ENCODE data around the gene CALHM3.
"Not testable (repeated sequence)": the region's sequence is repeated elsewhere in the genome, so short reads cannot be mapped to it uniquely, and the experiment has no call there.

Gene CALHM3

DNA sequence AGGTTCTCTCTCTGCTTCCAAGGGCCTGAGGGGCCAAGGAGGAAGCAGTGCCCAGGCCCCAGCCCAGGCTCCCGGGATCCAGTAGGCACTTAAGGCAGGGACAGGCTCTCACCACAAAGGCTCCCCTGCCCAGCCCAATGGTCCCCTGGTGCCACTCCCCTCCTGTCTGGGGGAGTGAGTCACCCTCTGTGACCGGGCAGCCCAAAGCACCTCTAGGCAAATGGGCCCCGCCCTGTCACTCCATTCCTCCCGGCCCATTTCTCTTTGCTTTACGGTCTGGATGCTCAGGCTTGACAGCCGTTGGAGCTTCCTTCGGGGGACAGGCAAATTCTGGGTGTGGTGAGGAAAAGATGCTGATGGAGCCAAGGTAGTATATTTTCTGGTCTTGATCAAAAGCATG lies at the start of gene CALHM3:
Gene CALHM3 (minus strand): TSS at position 106 of the 400 bp plus-strand sequence. CDS start 208 bp downstream, outside the sequence.
- no peak for DNase-seq (ENCODE audit: low read depth in 1 of 2, low spot score in 1 of 2)
- no peak for TF ChIP-seq JUND (IDR thresholded peaks at IDR 0.05; ENCODE audit: low read depth)
- in situ Hi-C loops (cut with HindIII; ENCODE audit: low pct_unique_long_range_greater_than_20kb, low sequenced_read_pairs) = no loop called here

DNA sequence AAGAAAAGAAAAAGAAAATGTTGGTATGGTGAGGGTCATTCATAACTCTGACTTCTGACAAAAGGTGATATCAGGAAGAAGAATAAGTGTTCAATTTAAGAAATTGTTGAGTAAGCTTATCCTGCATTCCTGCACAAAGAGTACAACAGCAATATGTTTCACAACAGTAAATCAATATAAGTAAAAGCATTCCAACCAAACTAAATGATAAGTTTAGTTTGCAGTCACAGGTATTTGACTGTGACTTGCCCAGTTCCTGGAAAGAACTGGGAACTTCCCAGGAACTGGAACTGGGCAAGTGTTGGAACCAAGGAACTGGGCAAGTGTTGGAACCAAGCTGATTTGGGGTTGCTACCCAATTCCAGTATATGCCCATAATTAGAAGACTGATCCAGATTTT lies 49.5 kb upstream of the CALHM3 start:
- in situ Hi-C loops (cut with HindIII; ENCODE audit: low pct_unique_long_range_greater_than_20kb, low sequenced_read_pairs) = no loop called here
- DNase-seq (ENCODE audit: low read depth in 1 of 2, low spot score in 1 of 2) = no peak
- TF ChIP-seq JUND (IDR thresholded peaks at IDR 0.05; ENCODE audit: low read depth) = no peak

- DNase-seq (ENCODE audit: low read depth in 1 of 2, low spot score in 1 of 2); in situ Hi-C loops (cut with HindIII; ENCODE audit: low pct_unique_long_range_greater_than_20kb, low sequenced_read_pairs): not testable (repeated sequence)
These were observed 48.4 kb upstream of the CALHM3 start for GRCh38 chr10:103527476-103527875.

DNA sequence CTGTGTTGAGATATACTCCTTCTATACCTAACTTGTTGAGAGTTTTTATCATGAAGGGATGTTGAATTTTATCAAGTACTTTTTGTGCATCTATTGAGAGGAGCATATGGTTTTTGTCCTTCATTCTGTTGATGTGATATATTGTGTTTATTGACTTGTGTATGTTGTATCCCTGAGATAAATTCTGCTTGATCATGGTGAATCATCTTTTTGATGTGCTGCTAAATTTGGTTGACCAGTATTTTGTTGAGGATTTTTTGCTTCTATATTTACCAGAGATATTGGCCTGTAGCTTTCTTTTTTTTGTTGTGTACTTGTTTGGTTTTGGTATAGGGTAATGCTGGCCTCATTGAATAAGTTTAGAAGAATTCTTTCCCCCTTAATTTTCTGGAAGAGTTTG lies 46.9 kb upstream of the CALHM3 start:
- TF ChIP-seq JUND (IDR thresholded peaks at IDR 0.05; ENCODE audit: low read depth) = no peak
- in situ Hi-C loops (cut with HindIII; ENCODE audit: low pct_unique_long_range_greater_than_20kb, low sequenced_read_pairs) = no loop called here
- no peak for DNase-seq (ENCODE audit: low read depth in 1 of 2, low spot score in 1 of 2)

DNA sequence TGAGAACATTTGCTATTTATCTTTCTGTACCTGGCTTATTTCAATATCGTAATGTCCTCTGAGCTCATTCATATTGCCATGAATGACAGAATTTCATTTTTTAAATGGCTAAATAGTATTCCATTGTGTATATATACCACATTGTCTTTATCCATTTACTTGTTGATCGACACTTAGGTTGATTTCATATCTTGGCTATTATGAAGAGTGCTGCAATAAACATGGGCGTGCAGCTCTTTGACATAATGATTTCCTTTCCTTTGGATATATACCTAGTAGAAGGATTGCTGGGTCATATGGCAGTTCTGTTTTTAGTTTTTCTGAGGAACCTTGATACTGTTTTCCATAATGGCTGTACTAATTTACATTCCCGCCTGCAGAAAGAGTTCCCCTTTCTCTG lies 44.6 kb upstream of the CALHM3 start:
- no peak for TF ChIP-seq JUND (IDR thresholded peaks at IDR 0.05; ENCODE audit: low read depth)
- DNase-seq (ENCODE audit: low read depth in 1 of 2, low spot score in 1 of 2) = no peak
- in situ Hi-C loops (cut with HindIII; ENCODE audit: low pct_unique_long_range_greater_than_20kb, low sequenced_read_pairs) = no loop called here

GRCh38 chr10:103522006-103522405 lies 43.0 kb upstream of the CALHM3 start:
- DNase-seq (ENCODE audit: low read depth in 1 of 2, low spot score in 1 of 2); in situ Hi-C loops (cut with HindIII; ENCODE audit: low pct_unique_long_range_greater_than_20kb, low sequenced_read_pairs): not testable (repeated sequence)

- no peak for TF ChIP-seq JUND (IDR thresholded peaks at IDR 0.05; ENCODE audit: low read depth)
- in situ Hi-C loops (cut with HindIII; ENCODE audit: low pct_unique_long_range_greater_than_20kb, low sequenced_read_pairs) = no loop called here
- DNase-seq (ENCODE audit: low read depth in 1 of 2, low spot score in 1 of 2) = no peak
These were observed 40.8 kb upstream of the CALHM3 start for GRCh38 chr10:103519798-103520197.

DNA sequence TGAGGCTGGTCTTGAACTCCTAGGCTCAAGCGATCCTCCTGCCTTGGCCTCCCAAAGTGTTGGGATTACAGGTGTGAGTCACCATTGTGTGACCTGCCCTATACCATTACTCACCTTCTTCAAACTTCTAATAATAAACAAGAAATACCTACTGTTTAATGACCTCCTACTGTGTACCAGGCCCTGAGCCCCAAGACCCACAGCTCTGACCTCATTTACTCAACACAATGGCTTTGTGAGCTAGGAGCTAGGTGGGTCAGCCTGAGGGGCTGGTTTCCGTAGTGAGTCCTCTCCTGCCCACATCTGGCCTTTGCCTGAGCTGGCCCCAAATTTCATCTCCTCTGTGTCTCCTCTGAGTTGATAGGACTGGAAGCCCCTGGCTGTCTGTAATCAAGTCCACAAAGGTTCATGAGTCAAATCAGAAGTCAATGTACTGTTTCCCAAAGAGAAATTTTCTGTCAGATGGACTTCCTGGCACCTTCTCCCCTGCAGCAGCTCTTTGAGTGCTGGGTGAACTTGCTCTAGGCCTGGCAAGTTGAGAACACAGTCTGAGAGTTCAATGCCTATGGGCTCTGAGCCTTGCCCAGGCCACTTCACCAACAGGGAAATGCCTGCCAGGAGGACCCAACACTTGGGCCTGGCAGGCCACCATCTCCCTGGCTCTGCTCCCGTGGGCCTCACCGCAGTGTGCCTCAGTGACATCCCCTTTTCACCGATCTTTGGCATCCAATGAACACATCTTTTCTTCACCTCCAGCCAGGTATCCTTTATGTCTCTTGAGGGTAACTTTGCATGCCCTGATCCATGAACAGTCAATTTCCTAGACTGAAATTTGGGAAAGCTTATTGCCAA lies 38.4 kb upstream of the CALHM3 start:
- no peak for TF ChIP-seq JUND (IDR thresholded peaks at IDR 0.05; ENCODE audit: low read depth)
- in situ Hi-C loops (cut with HindIII; ENCODE audit: low pct_unique_long_range_greater_than_20kb, low sequenced_read_pairs) = no loop called here
- DNase-seq (ENCODE audit: low read depth in 1 of 2, low spot score in 1 of 2) = no peak

DNA sequence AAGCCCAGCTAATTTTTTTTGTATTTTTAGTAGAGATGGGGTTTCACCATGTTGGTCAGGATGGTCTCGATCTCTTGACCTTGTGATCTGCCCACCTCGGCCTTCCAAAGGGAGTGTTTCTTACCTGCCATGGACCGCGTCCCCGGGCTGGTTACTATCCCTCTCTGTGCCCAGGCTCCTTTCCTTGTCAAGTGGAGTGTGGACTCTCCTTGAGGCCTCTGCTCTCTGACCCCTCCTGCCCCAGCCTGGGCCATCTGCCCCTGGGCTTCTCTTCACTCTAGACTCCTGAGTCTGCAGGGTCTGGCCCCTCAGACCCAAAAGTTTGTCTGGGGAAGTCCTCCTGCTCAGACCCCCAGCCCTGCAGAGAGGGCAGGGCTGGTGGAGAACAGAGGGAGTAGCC lies 35.2 kb upstream of the CALHM3 start:
- no peak for TF ChIP-seq JUND (IDR thresholded peaks at IDR 0.05; ENCODE audit: low read depth)
- no peak for DNase-seq (ENCODE audit: low read depth in 1 of 2, low spot score in 1 of 2)
- in situ Hi-C loops (cut with HindIII; ENCODE audit: low pct_unique_long_range_greater_than_20kb, low sequenced_read_pairs) = no loop called here

DNA sequence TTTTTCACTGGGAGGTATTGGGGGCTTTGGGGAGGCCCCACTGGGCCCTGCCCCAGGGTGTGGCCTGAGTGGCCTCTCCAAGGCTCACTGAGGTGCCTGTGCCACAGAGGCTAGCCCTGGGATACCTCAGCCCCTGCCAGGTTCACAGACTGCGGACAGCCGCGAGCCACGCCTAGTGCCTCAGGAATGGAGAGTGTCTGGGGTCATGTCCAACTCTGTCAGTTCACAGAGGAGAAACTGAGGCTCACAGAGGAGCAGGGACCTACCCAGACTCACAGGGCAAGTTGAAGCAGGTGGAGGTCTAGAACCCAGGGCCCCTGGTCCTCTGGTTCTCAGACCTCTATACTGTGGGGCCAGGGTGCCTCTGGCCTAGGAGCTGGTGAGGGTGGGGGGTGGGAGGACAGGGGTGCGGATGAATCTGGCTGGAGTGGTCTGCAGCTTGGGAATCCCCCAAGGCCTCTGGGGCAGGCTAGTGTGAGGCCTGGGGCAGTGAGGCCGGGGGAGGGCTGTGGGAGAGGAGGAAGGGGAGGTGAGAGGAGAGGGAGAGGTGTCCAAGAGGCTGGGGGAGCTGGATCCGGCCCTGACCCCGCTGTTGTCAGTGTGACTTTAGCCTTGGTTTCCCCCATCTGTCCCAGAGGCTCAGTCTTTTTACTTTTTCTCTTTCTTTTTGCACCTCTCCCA lies 34.5 kb upstream of the CALHM3 start:
- no peak for TF ChIP-seq JUND (IDR thresholded peaks at IDR 0.05; ENCODE audit: low read depth)
- in situ Hi-C loops (cut with HindIII; ENCODE audit: low pct_unique_long_range_greater_than_20kb, low sequenced_read_pairs) = no loop called here
- no peak for DNase-seq (ENCODE audit: low read depth in 1 of 2, low spot score in 1 of 2)

DNA sequence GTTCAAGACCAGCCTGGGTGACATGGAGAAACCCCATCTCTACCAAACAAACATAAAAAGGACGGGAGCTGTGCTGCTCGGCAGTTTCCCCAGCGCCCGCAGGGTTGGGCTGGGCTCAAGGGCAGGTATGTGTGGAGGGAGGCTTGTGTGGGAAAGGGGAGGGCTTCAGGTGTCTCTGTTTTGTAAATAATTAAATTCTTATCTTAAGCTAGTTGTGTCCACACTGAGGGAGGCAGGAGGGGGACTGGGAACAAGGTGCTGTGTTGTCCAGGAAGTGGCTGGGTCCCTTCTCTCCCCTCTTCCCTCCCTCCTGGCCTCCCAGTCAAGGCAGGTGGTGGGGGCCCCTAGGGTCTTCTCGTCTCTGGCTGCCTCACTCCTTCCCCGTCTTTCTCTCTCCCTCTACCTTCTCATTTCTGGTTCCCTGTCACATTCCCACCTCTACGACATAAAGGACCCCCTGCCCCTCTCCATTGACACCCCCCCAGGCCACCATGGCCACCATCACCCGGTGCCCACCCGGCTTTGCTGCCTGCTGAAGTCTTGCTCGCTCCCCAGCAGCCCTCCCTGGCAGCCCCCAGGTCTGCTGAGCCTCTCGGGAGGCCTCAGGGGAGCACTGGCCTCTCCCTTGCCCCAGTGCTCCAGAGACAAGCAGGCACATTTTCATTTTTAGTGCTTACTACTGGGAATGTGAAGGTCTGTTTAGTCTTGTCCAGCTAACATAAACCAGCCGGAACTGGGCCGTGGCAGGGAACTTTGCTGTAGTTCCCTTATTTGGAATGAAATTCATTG lies 33.7 kb upstream of the CALHM3 start:
- in situ Hi-C loops (cut with HindIII; ENCODE audit: low pct_unique_long_range_greater_than_20kb, low sequenced_read_pairs) = no loop called here

GRCh38 chr10:103512166-103512565 lies 33.1 kb upstream of the CALHM3 start:
- DNase-seq (ENCODE audit: low read depth in 1 of 2, low spot score in 1 of 2) = no peak
- no peak for TF ChIP-seq JUND (IDR thresholded peaks at IDR 0.05; ENCODE audit: low read depth)
- in situ Hi-C loops (cut with HindIII; ENCODE audit: low pct_unique_long_range_greater_than_20kb, low sequenced_read_pairs) = no loop called here

More for the DNA sequence above, 33.7 kb upstream of the CALHM3 start:
- no peak for TF ChIP-seq JUND (IDR thresholded peaks at IDR 0.05; ENCODE audit: low read depth)
- no peak for DNase-seq (ENCODE audit: low read depth in 1 of 2, low spot score in 1 of 2)
